SK-N-MC (cell line): ENCODE data around the gene ZNF554.

Experiments
- DNase-seq: peaks from one replicate; pipeline ENCODE4 v3.0.0-alpha.2; 2011; ENCODE audit warnings: low read depth, low spot score
- H3K27ac ChIP-seq: fragments of 200-600 bp; sonication (generic); 2 replicates; pipeline ENCODE4 v1.5.1; 2016; ENCODE audit warnings: mixed run types
- H3K36me3 ChIP-seq: fragments of 200-600 bp; sonication (generic); 2 replicates; pipeline ENCODE4 v1.6.1; 2017; ENCODE audit warnings: antibody characterized with exemption, low read length, mixed read lengths; ENCODE audit not compliant: insufficient read depth
- H3K4me3 ChIP-seq: fragments of 200-600 bp; sonication (generic); 2 replicates; pipeline ENCODE4 v1.5.1; 2016
- H3K9ac ChIP-seq: fragments of 200-600 bp; sonication (generic); 2 replicates; pipeline ENCODE4 v1.8.0; 2017; ENCODE audit warnings: mixed run types, mixed read lengths; ENCODE audit not compliant: insufficient read length
- H3K9me3 ChIP-seq: fragments of 200-600 bp; sonication (generic); 2 replicates; pipeline ENCODE4 v1.6.1; 2017; ENCODE audit warnings: low read depth, mild to moderate bottlenecking, antibody characterized with exemption, low read length, moderate library complexity, mixed read lengths
- EZH2 ChIP-seq: fragments of 200-600 bp; sonication (generic); IDR thresholded peaks from one replicate; pipeline ENCODE4 v1.6.1; 2017; ENCODE audit warnings: antibody characterized with exemption
- FOXP2 ChIP-seq: optimal IDR thresholded peaks from 2 replicates; pipeline ENCODE3; 2011; ENCODE audit warnings: mild to moderate bottlenecking, moderate library complexity; ENCODE audit not compliant: insufficient read depth; ENCODE audit errors: extremely low read length, control extremely low read depth
- POLR2AphosphoS5 ChIP-seq: IDR thresholded peaks from 2 replicates; pipeline ENCODE4 v1.6.1; 2012; ENCODE audit warnings: mild to moderate bottlenecking, low read depth, low read length, borderline replicate concordance

ZNF554 gene

GRCh38 chr19:2809387-2810140 lies 10.1 kb upstream of the ZNF554 start:
- DNase-seq = no peak
- Histone ChIP-seq H3K27ac (no peak overlapping the region), H3K36me3 (peaks cover 47% of the 10 kb centered on the region), H3K9me3 (no peaks in the 10 kb centered on the region), H3K9ac (no peak overlapping the region), H3K4me3 (no peak overlapping the region)
- no peak for TF ChIP-seq POLR2AphosphoS5
- TF ChIP-seq FOXP2 = no peak
- TF ChIP-seq EZH2 = no peak

GRCh38 chr19:2810141-2811091 lies 9.3 kb upstream of the ZNF554 start:
- H3K4me3 ChIP-seq = no peak overlapping the region
- H3K36me3 ChIP-seq = peaks cover 39% of the 10 kb centered on the region
- no peak for TF ChIP-seq FOXP2
- TF ChIP-seq POLR2AphosphoS5 = no peak
- no peak for TF ChIP-seq EZH2
- no peak overlapping the region for H3K27ac ChIP-seq
- no peak for DNase-seq
- no peak overlapping the region for H3K9ac ChIP-seq
- H3K9me3 ChIP-seq = no peaks in the 10 kb centered on the region

GRCh38 chr19:2811221-2811722 lies 8.4 kb upstream of the ZNF554 start:
- H3K36me3 ChIP-seq = peaks cover 34% of the 10 kb centered on the region; the same call in 1 of the 2 replicates
- no peak for DNase-seq
- H3K9me3 ChIP-seq = no peaks in the 10 kb centered on the region
- no peak overlapping the region for H3K4me3 ChIP-seq
- H3K27ac ChIP-seq = no peak overlapping the region
- TF ChIP-seq EZH2 (no peak), POLR2AphosphoS5 (no peak), FOXP2 (no peak)
- H3K9ac ChIP-seq = no peak overlapping the region

- Histone ChIP-seq H3K9ac (no peak overlapping the region), H3K27ac (no peak overlapping the region), H3K9me3 (no peaks in the 10 kb centered on the region), H3K4me3 (no peak overlapping the region), H3K36me3 (peaks cover 28% of the 10 kb centered on the region; the same call in 1 of the 2 replicates)
- DNase-seq = no peak
- TF ChIP-seq POLR2AphosphoS5 (no peak; the same call in 1 of the 2 replicates), EZH2 (no peak), FOXP2 (no peak)
Measured at GRCh38 chr19:2811735-2812413, 7.8 kb upstream of the ZNF554 start.

GRCh38 chr19:2812414-2813234 lies 7.0 kb upstream of the ZNF554 start:
- DNase-seq = no peak
- peaks cover 21% of the 10 kb centered on the region; the same call in 1 of the 2 replicates for H3K36me3 ChIP-seq
- H3K4me3 ChIP-seq = no peak overlapping the region
- no peaks in the 10 kb centered on the region for H3K9me3 ChIP-seq
- H3K9ac ChIP-seq = no peak overlapping the region
- H3K27ac ChIP-seq = no peak overlapping the region
- no peak for TF ChIP-seq FOXP2
- TF ChIP-seq POLR2AphosphoS5 = no peak
- no peak for TF ChIP-seq EZH2

GRCh38 chr19:2813235-2814160 lies 6.2 kb upstream of the ZNF554 start:
- no peak for DNase-seq
- H3K36me3 ChIP-seq = peaks cover 16% of the 10 kb centered on the region; the same call in 1 of the 2 replicates
- TF ChIP-seq POLR2AphosphoS5 = no peak
- no peak for TF ChIP-seq FOXP2
- TF ChIP-seq EZH2 = no peak

GRCh38 chr19:2814426-2814825 lies 5.2 kb upstream of the ZNF554 start:
- no peaks in the 10 kb centered on the region for H3K9me3 ChIP-seq
- H3K9ac ChIP-seq = no peak overlapping the region
- DNase-seq = no peak
- peaks cover 10% of the 10 kb centered on the region; the same call in 1 of the 2 replicates for H3K36me3 ChIP-seq
- H3K27ac ChIP-seq = no peak overlapping the region
- no peak for TF ChIP-seq EZH2
- TF ChIP-seq POLR2AphosphoS5 = no peak
- no peak for TF ChIP-seq FOXP2
- no peak overlapping the region for H3K4me3 ChIP-seq

More at GRCh38 chr19:2813235-2814160, 6.2 kb upstream of the ZNF554 start:
- no peaks in the 10 kb centered on the region for H3K9me3 ChIP-seq
- no peak overlapping the region for H3K4me3 ChIP-seq
- H3K9ac ChIP-seq = no peak overlapping the region
- H3K27ac ChIP-seq = no peak overlapping the region
